Measurements from ENCODE around the gene TMEM140. TPM values are rescaled to one million over a fixed set of nuclear protein-coding genes. Genes with fewer than 3 reads are reported as not detected.

TMEM140 gene
- total RNA-seq, 1 donor from 2014 or later: 76.1 TPM

Other genes with a start within 250 kb of the TMEM140 start
- gene AGBL3, start 161.6 kb upstream of the TMEM140 start, total RNA-seq: 1.6 and 1.7 TPM in 2 replicates
- 20.8 and 29.5 TPM in 2 replicates for gene CYREN, start 22.6 kb downstream of the TMEM140 start, total RNA-seq
- gene WDR91, start 63.5 kb downstream of the TMEM140 start, total RNA-seq: 5.3 and 7.7 TPM in 2 replicates
- not detected in 2 replicates for gene STRA8, start 85.8 kb downstream of the TMEM140 start, total RNA-seq